HG03432 (cell line): ENCODE results near the gene PARN.

Source experiments
- ATAC-seq: cut with Tn5 transposase; IDR thresholded peaks from one replicate; pipeline ENCODE4 v1.9.1; 2021; ENCODE audit warnings: mild to moderate bottlenecking, moderate library complexity; ENCODE audit not compliant: unreplicated experiment

The PARN gene

DNA sequence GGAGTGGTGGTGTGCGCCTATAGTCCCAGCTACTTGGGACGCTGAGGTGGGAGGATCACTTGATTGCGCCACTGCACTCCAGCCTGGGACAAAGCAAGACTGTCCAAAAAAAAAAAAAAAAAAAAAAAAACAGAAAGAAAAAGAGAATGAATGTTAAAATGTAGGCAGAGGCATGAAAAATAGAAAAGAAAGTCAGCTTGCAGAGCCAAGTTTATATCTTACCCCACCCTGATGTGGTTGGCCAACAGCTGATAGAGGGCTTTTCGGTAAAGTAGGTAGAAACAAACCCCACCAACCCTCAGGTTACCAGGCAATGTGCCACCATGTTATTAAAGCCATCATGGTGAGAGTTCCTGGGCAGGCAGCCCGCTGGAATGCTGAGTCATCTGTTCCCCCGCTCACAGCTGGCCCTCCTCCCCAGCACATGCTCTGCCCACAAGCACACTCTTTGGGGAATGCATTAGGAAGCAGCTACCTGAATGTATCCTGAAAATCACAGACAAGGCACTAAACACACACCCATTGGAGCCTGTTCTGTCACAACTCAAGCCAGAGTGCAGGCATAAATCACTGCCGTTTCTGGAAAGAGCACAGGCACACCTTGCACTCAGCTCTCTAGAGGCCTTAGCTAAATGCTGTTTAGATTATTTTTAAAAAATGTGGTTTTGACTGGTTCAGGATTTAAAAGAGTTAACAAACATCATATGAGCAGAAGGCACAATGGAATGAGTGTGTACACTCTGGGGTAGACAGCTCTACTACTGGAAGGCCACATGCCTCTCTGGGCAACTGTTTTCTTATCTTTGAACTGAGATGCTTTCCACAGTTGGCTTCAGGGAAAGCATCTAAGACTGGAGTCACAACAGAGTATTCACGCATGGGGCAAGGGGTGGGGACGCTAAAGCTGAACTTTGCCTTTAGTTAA, 128.5 kb downstream of the PARN start:
- ATAC-seq = no peak

DNA sequence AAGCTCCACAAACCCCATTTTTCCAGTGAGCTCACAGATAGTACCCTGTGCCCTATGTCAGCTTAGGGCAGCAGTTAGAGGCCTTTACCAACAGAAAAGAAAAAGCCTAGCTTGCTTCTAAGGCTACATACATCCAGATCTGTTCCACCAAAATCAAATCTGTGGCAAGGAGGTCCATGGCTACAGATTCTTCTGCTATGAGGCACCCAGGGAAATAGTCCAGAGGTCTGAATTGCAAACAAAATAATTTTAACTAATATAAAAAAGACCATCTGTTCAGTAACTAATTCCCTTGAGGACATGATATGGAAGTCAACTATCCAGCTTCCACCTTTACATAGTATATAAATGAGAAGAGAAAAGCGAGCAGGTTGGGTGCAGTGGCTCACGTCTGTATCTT, 129.3 kb downstream of the PARN start:
- ATAC-seq = no peak

- ATAC-seq = no peak
Observed at GRCh38 chr16:14499110-14499509, 130.9 kb downstream of the PARN start.

GRCh38 chr16:14497245-14498082, 132.6 kb downstream of the PARN start:
- ATAC-seq = no peak

- ATAC-seq = no peak
Observed at GRCh38 chr16:14496786-14497185, 133.3 kb downstream of the PARN start.

- ATAC-seq = no peak
Observed at GRCh38 chr16:14496047-14496770, 133.9 kb downstream of the PARN start.

DNA sequence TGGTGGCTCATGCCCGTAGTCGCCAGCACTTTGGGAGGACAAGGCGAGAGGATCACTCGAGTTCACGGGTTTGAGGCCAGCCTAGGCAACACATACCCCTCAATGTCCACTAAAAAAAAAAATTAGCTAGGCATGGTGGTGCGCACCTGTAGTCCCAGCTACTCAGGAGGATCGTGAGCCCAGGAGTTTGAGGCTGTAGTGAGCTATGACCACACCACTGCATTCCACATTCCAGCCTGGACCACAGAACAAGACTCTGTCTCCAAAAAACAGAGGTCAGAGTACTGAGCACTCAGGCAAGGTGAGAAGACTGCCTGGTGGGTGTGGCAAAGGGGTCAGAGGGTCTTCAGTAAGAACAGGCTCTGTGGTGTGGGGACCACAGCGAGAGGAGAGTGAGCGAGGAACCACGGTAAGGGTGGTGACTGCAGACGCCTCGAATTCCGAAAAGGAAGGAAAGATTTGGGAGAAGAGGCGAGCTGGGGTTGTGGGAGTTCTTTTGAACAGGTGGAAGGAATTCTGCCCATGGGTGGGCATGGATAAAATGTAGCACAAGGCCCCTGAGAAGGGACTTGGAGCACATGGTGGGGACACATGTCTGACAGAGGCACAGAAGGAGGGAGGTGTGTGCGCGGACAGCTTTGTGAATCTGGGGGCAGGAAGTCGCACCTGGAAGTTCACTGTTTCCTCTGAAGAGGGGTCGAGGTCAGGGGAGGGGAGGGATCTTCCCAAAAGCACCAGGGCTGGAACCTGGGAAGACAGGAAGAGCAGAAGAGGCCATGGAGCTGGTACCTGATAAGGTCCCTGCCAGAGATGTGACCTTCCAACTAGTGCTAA, 134.6 kb downstream of the PARN start:
- ATAC-seq = no peak

GRCh38 chr16:14494396-14494966, 135.6 kb downstream of the PARN start:
- no peak for ATAC-seq

DNA sequence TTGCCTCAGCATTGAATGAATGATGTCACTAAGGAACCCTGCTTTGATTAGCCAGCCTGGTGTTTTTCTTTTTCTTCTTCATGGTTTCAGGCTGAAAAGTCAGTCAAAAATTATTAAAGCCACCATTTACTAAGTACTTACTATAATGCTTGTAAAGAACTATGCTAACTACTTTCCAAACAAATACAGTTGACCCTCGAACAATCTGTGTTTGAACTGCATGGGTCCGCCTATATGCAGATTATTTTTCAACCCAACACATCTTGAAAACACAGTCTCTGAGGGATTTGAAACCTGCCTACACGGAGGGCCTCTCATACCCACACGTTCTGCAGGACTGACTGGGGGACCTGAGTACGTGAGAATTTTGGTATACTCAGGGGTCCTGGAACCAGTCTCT, 136.3 kb downstream of the PARN start:
- no peak for ATAC-seq

- no peak for ATAC-seq
Observed at GRCh38 chr16:14492614-14493013, 137.4 kb downstream of the PARN start.

DNA sequence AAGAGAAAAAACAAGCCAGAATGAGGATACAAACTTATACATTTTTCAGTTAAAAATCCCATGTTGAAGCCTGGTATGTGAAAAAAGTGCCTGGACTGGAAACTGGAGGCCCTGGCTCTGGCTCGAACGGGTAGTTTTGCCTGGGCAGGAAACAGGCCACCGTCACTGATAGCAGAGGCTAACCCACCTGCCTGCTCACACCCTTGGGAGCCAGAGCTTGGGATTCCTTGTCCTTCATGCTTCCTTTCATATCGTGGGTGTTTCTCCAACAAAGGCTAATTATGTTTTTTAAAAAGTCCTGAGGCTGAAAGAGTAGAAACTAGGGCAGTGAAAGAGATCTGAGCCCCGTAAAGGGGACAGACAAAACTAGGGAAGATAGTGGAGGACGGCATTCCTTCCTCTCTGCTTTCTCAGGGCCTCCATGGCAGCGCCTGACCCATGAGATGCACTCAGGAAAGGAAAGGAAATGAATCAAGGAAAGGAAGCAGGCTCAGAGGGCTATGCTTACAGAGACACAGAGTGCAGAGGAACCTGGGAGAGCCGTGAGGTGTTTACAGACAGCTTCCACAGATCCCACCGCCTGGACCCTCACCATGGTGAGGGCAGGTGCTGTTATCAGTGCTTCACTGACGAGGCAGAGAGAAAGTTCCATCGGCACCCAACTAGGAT, 138.1 kb downstream of the PARN start:
- no peak for ATAC-seq

DNA sequence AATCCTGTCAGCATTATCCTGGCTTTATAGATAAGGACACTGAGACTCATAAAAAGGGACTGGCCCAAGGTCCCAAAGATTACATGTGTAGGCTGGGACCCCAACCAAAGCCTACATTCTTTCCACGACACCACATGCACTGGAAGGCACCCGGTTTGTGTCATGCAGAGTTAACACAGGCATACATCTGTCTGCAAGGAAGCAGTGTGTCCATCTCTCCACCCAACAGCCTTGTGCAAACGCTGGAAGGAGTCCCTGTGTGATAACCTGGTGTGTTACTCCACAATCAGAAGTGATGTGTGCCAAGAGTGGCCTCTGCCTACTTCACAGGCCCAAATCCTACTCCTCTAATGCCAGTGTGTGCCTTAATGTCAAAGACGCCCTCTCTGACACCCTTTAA, 139.8 kb downstream of the PARN start:
- ATAC-seq = no peak

GRCh38 chr16:14489460-14489859, 140.6 kb downstream of the PARN start:
- ATAC-seq = no peak

GRCh38 chr16:14487579-14487978, 142.5 kb downstream of the PARN start:
- no peak for ATAC-seq

- no peak for ATAC-seq
Observed at GRCh38 chr16:14486520-14487303, 143.3 kb downstream of the PARN start.

- no peak for ATAC-seq
Observed at GRCh38 chr16:14485811-14486519, 144.1 kb downstream of the PARN start.

- no peak for ATAC-seq
Observed at GRCh38 chr16:14485121-14485551, 144.9 kb downstream of the PARN start.

GRCh38 chr16:14483819-14484385, 146.2 kb downstream of the PARN start:
- no peak for ATAC-seq
